Activated naive CD4-positive, alpha-beta T cell treated with anti-CD3 and anti-CD28 coated beads, Interleukin-2, amount 50 U/mL, for 24 hours (primary cell): ENCODE data around the gene TBX4.

ENCODE experiments used
- H3K27ac Mint-ChIP-seq: one replicate; pipeline ENCODE4 v1.8.0; 2021; ENCODE audit warnings: mild to moderate bottlenecking, mixed read lengths
- H3K27me3 Mint-ChIP-seq: one replicate; pipeline ENCODE4 v1.8.0; 2021; ENCODE audit warnings: mixed read lengths
- H3K36me3 Mint-ChIP-seq: one replicate; pipeline ENCODE4 v1.8.0; 2021; ENCODE audit warnings: mixed read lengths
- H3K4me1 Mint-ChIP-seq: one replicate; pipeline ENCODE4 v1.8.0; 2021; ENCODE audit warnings: mixed read lengths
- H3K4me3 Mint-ChIP-seq: one replicate; pipeline ENCODE4 v1.8.0; 2021; ENCODE audit warnings: mild to moderate bottlenecking, mixed read lengths
- H3K9me3 Mint-ChIP-seq: one replicate; pipeline ENCODE4 v1.8.0; 2021; ENCODE audit warnings: mixed read lengths

Gene TBX4

GRCh38 chr17:61411011-61411260, 41.3 kb upstream of the TBX4 start:
- Mint-ChIP-seq H3K9me3 (no peaks in the 10 kb centered on the region), H3K4me3 (peak overlapping the region; percentile 81)

GRCh38 chr17:61411261-61412142, 40.7 kb upstream of the TBX4 start:
- H3K27ac Mint-ChIP-seq: no peak overlapping the region
- H3K4me1 Mint-ChIP-seq: peaks cover 16% of the 10 kb centered on the region

More at GRCh38 chr17:61411011-61411260, 41.3 kb upstream of the TBX4 start:
- H3K27ac Mint-ChIP-seq: no peak overlapping the region
- peaks cover 32% of the 10 kb centered on the region for H3K27me3 Mint-ChIP-seq
- H3K36me3 Mint-ChIP-seq: no peaks in the 10 kb centered on the region
- peaks cover 16% of the 10 kb centered on the region for H3K4me1 Mint-ChIP-seq

DNA sequence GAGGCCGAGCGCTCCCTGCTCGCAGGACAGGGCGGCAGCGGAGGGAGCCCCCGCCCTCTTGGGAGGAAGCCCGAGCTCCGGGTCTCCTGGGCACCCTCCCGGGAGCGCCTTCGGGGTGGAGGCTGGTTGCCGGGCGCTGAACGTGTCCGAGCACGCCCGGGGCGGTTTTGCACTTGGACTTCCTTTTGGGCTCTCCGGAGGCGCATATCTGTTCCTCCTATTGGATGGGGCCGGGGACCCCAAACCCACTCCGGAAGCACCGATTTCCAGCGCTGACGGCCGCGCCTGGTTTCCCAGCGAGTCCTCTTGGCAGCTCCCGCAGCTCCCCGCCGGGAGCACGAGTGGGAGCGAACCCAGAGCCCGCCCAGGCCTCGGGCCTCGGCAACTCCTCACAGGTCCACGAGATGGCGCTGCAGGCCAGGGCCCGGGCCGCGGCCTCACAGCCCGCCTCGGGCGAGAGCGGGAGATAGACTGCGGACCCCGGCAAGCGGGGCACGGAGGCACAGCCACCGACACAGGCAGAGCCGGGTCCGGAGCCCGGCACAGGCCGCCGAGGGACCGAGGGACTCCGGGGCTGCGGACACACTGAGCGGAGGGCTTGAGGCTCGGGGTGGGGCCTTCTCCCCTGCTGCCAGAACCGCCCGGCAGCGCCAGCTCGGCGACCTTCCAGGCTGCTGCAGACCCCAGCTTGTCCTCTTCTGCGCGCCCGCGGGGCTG, 39.9 kb upstream of the TBX4 start:
- H3K9me3 Mint-ChIP-seq: no peaks in the 10 kb centered on the region
- H3K27me3 Mint-ChIP-seq: peaks cover 24% of the 10 kb centered on the region
- peaks cover 16% of the 10 kb centered on the region for H3K4me1 Mint-ChIP-seq
- peak overlapping the region; percentile 71 for H3K4me3 Mint-ChIP-seq
- H3K27ac Mint-ChIP-seq: no peak overlapping the region
- no peaks in the 10 kb centered on the region for H3K36me3 Mint-ChIP-seq

More at GRCh38 chr17:61411261-61412142, 40.7 kb upstream of the TBX4 start:
- Mint-ChIP-seq H3K4me3 (peak overlapping the region; percentile 57), H3K27me3 (peaks cover 27% of the 10 kb centered on the region), H3K9me3 (no peaks in the 10 kb centered on the region), H3K36me3 (no peaks in the 10 kb centered on the region)

GRCh38 chr17:61412860-61413660, 39.2 kb upstream of the TBX4 start:
- Mint-ChIP-seq H3K9me3 (no peaks in the 10 kb centered on the region), H3K27me3 (peaks cover 19% of the 10 kb centered on the region), H3K27ac (no peak overlapping the region), H3K4me3 (peak overlapping the region; percentile 68), H3K4me1 (peaks cover 16% of the 10 kb centered on the region), H3K36me3 (no peaks in the 10 kb centered on the region)

DNA sequence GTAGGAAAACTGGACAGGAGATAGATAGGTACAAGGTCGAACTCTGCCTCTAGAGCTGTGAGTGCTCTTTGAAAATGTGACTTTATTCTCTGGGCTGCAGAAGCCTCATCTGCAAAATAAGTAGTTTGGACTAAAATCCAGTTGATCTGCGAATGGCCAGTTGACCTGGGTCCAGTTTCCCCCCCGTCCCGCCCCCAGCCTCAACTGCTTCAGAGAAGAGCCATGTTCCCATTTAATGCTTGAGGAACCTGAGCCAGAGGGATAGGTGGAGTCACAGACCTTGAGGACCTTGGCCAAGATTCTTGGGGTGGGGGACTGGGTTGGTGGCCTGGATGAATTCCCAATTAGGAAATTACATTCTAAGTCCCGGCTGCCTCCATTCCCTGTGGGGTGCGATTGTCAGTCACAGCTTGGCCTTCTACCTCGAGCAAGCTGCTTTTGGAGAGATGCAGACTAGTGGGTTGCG, 38.5 kb upstream of the TBX4 start:
- H3K4me3 Mint-ChIP-seq: peak overlapping the region; percentile 43
- H3K36me3 Mint-ChIP-seq: no peaks in the 10 kb centered on the region
- H3K4me1 Mint-ChIP-seq: peaks cover 13% of the 10 kb centered on the region
- peaks cover 13% of the 10 kb centered on the region for H3K27me3 Mint-ChIP-seq
- no peaks in the 10 kb centered on the region for H3K9me3 Mint-ChIP-seq
- no peak overlapping the region for H3K27ac Mint-ChIP-seq

DNA sequence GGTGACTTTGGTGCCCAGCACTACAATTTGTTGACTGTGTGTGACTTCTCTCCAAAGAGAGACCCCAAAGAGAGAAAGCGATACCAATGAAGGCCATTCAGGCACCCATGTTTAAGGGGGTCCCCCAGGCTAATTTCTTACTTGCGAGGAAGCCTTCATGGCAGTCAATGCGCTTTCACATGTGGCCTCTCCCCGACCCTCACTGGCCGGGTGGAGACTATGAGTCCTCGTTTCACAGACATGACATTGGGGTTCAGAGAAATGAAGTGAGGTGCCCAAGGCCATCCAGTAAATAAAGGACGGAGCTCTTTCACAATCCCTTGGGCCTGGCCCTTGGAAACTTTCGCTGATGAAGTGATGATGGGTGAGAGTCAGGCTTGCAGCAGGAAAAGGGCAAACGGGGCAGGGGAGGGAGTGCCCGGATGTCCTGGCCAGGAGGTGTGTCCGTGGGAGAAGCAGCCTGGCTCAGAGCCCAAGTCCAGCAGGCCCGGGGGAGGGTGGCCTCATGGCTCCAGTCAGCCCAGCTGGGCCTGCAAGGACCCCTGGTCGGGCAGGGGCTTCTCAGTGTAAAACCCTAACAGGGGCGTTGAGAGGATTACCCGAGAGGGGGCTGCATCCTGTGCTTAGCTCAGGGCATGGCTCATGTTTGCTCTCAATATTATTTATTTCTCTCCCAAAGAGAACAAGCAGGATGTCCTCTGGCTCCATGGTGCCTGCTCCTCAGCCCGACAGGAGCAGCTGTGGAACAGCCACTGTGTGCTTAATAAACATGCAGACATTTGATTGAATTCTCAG, 37.9 kb upstream of the TBX4 start:
- H3K36me3 Mint-ChIP-seq: no peaks in the 10 kb centered on the region
- H3K27ac Mint-ChIP-seq: no peak overlapping the region
- H3K27me3 Mint-ChIP-seq: peaks cover 15% of the 10 kb centered on the region
- no peaks in the 10 kb centered on the region for H3K9me3 Mint-ChIP-seq
- peaks cover 10% of the 10 kb centered on the region for H3K4me1 Mint-ChIP-seq
- H3K4me3 Mint-ChIP-seq: no peak overlapping the region

DNA sequence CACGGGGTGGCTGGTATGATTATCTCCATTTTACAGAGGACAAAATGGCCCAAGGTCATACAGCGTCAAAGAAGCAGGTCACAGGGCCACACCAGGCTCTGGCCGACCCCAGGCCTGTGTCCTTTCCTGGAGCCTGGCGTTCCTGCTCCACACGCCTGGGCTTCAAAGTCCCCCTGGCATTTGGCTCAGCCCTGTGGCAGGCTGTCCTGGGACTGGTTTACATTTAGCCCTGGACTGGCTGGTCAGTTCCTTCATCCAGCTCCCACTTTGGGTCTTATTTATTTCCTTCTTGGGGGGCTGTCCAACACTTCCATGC, 37.3 kb upstream of the TBX4 start:
- H3K27ac Mint-ChIP-seq: no peak overlapping the region
- H3K4me3 Mint-ChIP-seq: no peak overlapping the region
- peaks cover 8% of the 10 kb centered on the region for H3K4me1 Mint-ChIP-seq
- H3K9me3 Mint-ChIP-seq: no peaks in the 10 kb centered on the region
- peaks cover 14% of the 10 kb centered on the region for H3K27me3 Mint-ChIP-seq
- H3K36me3 Mint-ChIP-seq: no peaks in the 10 kb centered on the region

DNA sequence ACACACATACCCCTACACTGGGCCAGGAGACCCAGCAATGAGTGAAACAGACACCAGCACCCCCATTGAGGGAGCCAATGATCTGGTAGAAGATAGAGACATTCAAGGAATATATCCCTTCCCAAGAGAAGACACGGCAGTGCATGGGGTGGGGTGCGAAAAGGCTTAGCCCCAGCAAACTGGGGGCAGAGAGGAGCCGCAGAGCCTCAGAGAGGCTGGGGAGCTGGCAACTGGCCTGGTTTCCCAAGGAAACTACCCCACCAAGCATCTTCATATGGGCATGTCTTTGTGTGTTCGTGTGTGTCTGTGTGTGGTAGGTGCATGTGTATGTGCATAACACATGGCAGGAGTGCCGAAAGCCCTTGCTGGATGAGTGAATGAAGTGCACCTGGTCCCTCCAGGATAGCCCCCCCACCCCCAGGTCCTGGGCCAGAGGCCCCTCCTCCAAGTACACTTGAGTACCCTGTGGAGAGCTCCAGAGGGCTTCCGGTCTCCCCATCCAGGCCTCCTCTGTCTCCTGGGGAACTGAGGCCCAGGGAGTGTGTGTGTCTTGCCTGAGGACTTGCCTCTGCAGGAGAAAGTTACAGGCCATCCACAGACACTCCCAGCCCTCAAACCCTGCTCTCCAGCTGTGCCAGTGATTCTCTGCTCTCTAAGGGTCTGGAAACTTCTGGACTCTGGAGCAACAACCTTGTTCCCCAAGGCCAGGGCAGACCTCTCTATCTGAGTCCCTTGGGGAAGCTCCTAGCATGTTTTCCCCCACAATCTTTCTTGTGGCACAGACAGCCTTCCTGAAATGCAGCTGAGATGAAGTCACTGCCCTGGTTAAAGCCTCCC, 36.6 kb upstream of the TBX4 start:
- Mint-ChIP-seq H3K4me1 (peaks cover 1% of the 10 kb centered on the region), H3K4me3 (no peak overlapping the region), H3K36me3 (no peaks in the 10 kb centered on the region), H3K9me3 (no peaks in the 10 kb centered on the region), H3K27ac (no peak overlapping the region), H3K27me3 (peaks cover 14% of the 10 kb centered on the region)

DNA sequence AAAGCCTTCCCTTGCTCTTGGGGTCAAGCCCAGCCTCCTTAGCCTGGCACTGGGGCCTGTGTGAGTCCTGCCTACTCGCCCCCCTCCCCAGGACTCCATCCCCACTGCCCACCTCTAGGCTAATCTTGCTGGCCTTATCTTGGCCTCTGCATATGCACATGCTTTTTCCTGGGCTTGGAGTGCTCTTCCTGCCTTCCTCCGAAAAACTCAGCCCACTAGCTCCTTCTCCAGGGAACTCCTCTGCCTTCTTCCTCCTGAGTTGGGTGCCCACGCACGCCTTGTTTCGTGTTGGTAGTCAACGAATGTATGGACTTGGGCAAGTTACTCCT, 36.0 kb upstream of the TBX4 start:
- H3K36me3 Mint-ChIP-seq: no peaks in the 10 kb centered on the region
- no peak overlapping the region for H3K27ac Mint-ChIP-seq
- no peak overlapping the region for H3K4me3 Mint-ChIP-seq
- H3K9me3 Mint-ChIP-seq: no peaks in the 10 kb centered on the region
- H3K4me1 Mint-ChIP-seq: no peaks in the 10 kb centered on the region
- H3K27me3 Mint-ChIP-seq: peaks cover 13% of the 10 kb centered on the region

- H3K4me3 Mint-ChIP-seq: no peak overlapping the region
- no peaks in the 10 kb centered on the region for H3K9me3 Mint-ChIP-seq
- H3K27ac Mint-ChIP-seq: no peak overlapping the region
- no peaks in the 10 kb centered on the region for H3K4me1 Mint-ChIP-seq
- peaks cover 17% of the 10 kb centered on the region for H3K27me3 Mint-ChIP-seq
- no peaks in the 10 kb centered on the region for H3K36me3 Mint-ChIP-seq
Measured at GRCh38 chr17:61416540-61417363, 35.5 kb upstream of the TBX4 start.

GRCh38 chr17:61418449-61418848, 33.8 kb upstream of the TBX4 start:
- no peaks in the 10 kb centered on the region for H3K9me3 Mint-ChIP-seq
- no peak overlapping the region for H3K4me3 Mint-ChIP-seq
- no peaks in the 10 kb centered on the region for H3K36me3 Mint-ChIP-seq
- no peaks in the 10 kb centered on the region for H3K4me1 Mint-ChIP-seq
- H3K27me3 Mint-ChIP-seq: peaks cover 24% of the 10 kb centered on the region
- H3K27ac Mint-ChIP-seq: no peak overlapping the region

- peaks cover 26% of the 10 kb centered on the region for H3K27me3 Mint-ChIP-seq
- no peak overlapping the region for H3K4me3 Mint-ChIP-seq
- no peak overlapping the region for H3K27ac Mint-ChIP-seq
- no peaks in the 10 kb centered on the region for H3K9me3 Mint-ChIP-seq
- H3K36me3 Mint-ChIP-seq: no peaks in the 10 kb centered on the region
- no peaks in the 10 kb centered on the region for H3K4me1 Mint-ChIP-seq
Measured at GRCh38 chr17:61419496-61420046, 32.7 kb upstream of the TBX4 start.

DNA sequence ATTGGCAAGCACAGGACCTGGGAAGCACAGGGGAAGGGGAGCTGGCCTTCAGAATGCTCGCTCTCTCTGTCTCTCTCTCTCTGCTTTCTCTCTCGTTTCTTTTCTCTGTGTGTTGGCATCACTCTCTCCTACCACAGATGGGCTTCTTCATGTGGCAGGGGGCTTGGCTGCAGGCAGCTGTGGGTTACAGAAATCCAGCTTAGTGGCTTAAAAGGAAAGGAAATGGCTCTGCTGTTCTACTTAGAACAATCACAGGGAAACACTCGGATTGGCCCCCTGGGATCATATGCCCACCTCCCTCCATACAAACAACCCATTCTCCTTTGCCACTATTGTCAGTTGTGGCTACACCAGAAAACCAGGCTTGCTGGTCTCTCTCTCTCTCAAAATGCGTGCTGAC, 32.2 kb upstream of the TBX4 start:
- H3K4me1 Mint-ChIP-seq: no peaks in the 10 kb centered on the region
- H3K27ac Mint-ChIP-seq: no peak overlapping the region
- no peaks in the 10 kb centered on the region for H3K9me3 Mint-ChIP-seq
- no peak overlapping the region for H3K4me3 Mint-ChIP-seq
- H3K27me3 Mint-ChIP-seq: peaks cover 26% of the 10 kb centered on the region
- no peaks in the 10 kb centered on the region for H3K36me3 Mint-ChIP-seq
